GM19099 (cell line): ENCODE data around the gene ARVCF.

Experiments
- POLR2A ChIP-seq: IDR thresholded peaks from 3 replicates; pipeline ENCODE4 v1.6.1; 2011; ENCODE audit warnings: low read depth; ENCODE audit not compliant: insufficient read length; ENCODE audit errors: extremely low read depth

Gene ARVCF

GRCh38 chr22:19974268-19974861 lies 42.3 kb downstream of the ARVCF start:
- no peak for TF ChIP-seq POLR2A

DNA sequence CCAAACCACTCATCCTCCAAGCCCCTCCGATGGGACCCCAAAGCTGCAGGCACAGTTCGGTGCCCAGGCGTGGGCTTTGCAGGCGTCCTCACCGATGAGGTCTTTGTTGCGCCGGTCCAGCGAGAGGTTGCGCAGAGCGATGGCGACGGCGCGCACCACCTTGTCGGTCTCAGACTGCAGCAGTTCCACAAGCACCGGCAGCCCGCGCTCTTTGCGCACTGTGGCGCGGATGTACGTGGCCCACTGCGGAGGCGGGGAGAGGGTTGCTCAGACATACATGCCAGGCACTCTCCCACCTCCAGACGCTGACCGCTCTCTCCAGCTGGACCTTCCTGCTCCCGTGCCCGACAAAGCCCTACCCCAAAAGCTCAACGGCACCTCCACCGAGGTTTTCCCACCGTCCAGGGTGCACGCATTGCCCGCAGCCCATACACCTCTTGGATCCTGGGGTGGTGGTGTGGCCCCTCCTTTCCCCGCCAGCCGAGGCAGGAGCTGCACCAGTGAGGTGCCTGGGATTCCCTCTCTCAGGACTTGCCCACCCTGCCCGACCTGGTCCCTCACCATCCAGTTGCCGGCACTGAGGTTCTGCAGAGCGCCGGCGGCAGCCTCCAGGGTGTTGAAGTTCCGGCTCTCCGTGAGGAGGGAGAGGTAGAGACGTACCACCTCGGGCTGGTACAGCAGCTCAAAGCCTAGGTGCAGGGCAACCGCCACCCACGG lies 42.9 kb downstream of the ARVCF start:
- no peak for TF ChIP-seq POLR2A

DNA sequence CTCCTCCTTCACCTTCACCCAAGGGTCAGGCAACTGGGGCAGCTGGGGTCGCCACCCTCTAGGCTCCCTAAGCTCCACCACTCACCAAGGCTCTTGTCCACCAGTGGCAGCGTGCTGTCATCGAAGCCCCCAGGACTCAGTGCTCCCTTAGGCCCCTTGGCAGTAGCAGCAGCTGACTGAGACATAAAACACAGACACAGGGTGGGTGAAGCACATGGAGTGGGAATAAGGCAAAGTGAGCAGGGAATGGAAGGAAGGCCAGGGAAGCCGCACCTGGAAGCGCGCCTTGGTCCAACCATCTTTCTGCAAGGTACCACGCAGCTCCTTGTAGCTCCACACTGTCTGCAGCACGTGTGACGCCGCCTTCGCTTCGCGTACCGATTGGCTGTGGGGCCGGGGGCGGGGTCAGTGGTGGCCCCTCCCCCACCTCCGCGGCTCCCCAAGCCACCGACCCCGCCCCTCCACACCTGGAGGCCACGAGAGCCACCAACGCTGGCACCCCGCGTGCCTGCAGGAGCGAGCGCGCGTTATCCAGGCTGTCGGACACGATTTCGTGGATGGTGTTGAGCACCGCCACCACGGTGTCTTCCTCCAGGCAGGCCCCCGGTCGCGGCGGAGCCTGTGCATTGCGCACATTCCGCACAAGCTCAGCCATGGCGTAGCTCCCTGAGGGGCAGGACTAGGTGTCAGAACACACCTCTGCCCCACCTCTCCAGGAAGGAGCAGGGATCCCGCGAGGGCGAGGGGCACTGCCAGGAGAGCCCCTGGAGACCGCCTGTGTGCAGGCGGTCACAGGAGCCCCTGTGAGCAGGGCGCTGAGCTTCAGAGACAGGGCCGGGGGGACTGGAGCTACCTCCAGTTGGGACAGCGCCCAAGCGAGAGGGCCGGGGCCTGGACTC lies 43.7 kb downstream of the ARVCF start:
- no peak for TF ChIP-seq POLR2A

GRCh38 chr22:19972251-19972650 lies 44.4 kb downstream of the ARVCF start:
- no peak for TF ChIP-seq POLR2A

DNA sequence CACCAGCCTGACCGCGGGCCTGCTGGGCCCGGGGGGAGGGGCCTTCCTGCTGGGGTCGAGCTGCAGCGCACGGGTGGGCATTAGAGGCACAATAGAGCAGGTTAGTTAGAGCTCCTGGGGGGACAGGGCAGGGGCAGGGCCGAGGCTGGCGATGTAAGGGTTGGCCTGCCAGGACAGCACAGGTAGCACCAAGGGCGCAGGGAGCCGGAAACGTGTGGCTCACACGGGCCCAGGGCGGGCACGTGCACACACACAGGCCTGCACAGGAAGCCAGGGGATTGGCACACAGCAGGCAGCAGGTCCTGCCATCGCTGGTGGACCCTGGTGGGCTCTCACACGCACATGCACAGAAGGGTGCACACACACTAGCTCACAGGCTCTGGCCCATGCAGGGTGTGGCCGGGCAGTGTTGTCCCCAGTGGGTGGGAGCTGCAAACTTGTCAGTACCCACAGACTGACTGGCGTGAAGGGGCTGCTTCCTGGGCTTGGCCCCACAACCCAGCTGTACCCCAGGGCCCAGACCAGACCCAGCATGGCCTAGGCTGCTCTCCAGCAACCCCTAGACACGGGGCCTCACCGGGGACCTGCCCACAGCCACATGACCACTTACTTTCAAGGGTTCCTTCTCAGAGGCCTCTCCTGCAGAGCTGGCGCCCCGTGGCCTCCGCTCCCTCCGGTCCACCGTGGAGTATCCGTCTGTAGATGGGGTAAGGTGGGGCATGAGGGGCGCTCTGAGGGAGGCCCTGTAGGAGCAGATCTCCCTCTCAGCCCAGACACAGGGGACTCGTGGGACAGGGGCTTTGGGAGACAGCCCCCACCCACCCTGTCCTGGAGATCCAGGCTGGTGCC lies 45.1 kb downstream of the ARVCF start:
- no peak for TF ChIP-seq POLR2A

DNA sequence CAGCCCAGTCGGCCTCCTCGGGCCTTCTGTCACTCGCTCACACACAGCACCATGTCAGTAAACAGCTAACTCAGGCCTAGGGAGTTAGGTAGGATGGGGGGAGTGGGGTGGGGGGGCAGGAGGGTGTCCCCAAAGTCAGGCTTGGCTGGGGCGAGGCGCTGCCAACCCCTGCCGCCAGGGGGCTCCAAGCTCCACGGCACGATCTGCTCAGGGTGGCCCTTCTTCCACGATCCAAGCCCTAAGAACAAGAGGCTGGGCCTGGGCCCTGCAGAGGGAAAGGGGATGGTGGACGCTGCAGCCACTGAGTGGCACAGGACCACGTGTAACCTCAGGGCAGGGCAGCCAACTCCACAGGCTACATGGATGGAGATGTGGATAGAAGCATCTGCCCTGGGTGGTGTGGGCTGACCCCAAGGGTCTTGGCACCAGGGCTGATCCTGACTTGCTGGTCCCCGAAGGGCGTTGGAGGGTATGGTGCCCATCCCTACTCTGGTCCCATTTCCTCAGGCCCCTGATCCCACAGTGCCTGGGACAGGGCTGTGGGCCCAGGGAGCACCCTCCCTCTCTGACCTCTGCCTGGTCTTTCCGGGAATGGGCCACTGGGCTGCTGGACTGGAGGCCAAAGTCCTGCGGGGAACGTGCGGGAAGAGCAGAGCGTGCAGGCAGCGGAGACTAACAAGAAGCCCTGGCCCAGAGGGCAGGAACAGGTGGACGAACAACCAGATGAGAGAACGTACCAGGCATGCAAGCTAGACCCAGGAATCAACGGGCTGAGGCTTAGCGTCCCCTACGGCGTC lies 45.9 kb downstream of the ARVCF start:
- TF ChIP-seq POLR2A: no peak

DNA sequence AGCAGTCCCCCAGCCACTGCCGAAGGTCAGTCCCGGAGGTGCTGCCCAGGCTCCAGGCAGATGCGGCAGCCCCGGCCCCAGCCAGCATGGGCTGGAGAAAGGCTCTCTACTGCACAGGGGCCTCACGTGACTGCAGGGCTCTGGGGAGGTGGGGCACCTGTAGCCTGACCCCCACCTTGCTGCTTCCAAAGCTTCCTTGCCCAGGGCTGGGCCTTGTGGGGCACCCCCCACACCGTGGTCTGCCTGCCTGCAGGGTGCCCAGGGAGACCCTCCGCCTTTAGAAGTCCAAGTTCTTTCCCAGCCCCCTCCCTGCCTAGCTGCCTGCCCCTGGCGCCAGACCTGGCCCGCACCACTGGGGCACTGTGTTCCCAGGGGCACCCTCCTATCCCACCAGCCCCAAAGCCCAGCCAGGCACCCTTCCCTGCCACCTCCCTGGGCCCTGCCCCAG lies 46.6 kb downstream of the ARVCF start:
- TF ChIP-seq POLR2A: no peak

DNA sequence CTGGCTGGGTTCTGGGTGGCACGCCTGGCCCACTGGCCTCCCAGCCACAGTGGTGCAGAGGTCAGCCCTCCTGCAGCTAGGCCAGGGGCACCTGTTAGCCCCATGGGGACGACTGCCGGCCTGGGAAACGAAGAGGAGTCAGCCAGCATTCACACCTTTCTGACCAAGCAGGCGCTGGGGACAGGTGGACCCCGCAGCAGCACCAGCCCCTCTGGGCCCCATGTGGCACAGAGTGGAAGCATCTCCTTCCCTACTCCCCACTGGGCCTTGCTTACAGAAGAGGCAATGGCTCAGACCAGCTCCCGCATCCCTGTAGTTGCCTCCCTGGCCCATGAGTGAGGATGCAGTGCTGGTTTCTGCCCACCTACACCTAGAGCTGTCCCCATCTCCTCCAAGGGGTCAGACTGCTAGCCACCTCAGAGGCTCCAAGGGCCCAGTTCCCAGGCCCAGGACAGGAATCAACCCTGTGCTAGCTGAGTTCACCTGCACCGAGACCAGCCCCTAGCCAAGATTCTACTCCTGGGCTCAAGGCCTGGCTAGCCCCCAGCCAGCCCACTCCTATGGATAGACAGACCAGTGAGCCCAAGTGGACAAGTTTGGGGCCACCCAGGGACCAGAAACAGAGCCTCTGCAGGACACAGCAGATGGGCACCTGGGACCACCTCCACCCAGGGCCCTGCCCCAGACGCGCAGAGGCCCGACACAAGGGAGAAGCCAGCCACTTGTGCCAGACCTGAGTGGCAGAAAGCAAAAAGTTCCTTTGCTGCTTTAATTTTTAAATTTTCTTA lies 47.3 kb downstream of the ARVCF start:
- TF ChIP-seq POLR2A: no peak

DNA sequence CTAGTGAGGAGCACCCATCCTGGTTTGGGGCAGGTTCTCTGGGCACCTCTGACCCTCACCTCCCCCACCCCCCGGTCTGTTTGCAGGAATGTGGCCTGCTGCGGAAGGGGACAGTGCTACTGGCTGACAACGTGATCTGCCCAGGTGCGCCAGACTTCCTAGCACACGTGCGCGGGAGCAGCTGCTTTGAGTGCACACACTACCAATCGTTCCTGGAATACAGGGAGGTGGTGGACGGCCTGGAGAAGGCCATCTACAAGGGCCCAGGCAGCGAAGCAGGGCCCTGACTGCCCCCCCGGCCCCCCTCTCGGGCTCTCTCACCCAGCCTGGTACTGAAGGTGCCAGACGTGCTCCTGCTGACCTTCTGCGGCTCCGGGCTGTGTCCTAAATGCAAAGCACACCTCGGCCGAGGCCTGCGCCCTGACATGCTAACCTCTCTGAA lies 48.2 kb downstream of the ARVCF start:
- TF ChIP-seq POLR2A: no peak

DNA sequence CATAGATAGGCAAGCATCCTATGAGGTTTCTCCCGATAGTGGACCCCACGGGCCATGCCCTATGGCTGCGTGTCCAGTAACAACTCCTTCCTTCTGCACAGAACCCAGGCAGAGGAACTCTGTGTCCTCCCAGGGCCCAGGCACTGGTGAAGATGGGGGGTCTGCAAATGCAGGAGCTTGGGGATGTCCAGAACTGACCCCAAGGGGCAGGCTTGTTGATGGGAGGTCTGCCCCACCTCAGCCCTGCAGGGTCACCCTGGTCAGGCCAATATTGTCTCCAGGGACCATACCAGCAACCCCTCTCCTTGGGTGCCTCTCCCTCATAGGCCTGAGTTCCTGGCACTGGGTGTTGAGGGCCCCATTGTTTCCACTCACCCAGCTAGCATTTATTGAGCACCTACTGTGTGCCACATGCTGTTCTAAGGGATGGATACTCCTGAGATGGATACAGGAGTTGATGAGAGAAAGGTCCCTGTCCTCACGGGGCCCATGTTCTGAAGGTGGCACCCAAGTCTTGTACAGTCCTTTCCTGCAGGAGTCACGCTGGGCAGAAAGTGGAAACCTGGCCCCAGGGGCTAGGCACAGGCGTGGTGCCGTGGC lies 48.7 kb downstream of the ARVCF start:
- no peak for TF ChIP-seq POLR2A

GRCh38 chr22:19966908-19967750 lies 49.5 kb downstream of the ARVCF start:
- no peak for TF ChIP-seq POLR2A

- TF ChIP-seq POLR2A: no peak
Observed at GRCh38 chr22:19965771-19966709, 50.6 kb downstream of the ARVCF start.
